Stomach (tissue), 9 donors: ENCODE measurements around the gene CCBE1. TPM values are rescaled to one million over a fixed set of nuclear protein-coding genes. Genes with fewer than 3 reads are reported as not detected.

Experiments
- DNase-seq, 2 donors: peaks; one replicate each; pipeline versions ENCODE4 v3.0.0 to v3.0.0-alpha.2; 2013 to 2019
- H3K27ac ChIP-seq, 5 donors: fragments of 200-600 bp in 4 of 5; sonication (generic) in 4 of 5; one replicate each; pipeline ENCODE4 v1.5.1; 2013 to 2019; ENCODE audit warnings: mild to moderate bottlenecking in 1 of 5, moderate library complexity in 1 of 5
- H3K27me3 ChIP-seq, 3 donors: fragments of 200-600 bp; sonication (generic); one replicate each; pipeline ENCODE4 v1.5.1; 2017 to 2019; ENCODE audit warnings: mixed run types in 1 of 3
- H3K36me3 ChIP-seq, 4 donors: fragments of 200-600 bp; sonication (generic); 1 replicate in 3 of 4; 2 replicates in 1 of 4; pipeline ENCODE4 v1.5.1; 2016 to 2019
- H3K4me1 ChIP-seq, 4 donors: fragments of 200-600 bp; sonication (generic); one replicate each; pipeline ENCODE4 v1.5.1; 2016 to 2019
- H3K4me3 ChIP-seq, 4 donors: fragments of 200-600 bp; sonication (generic) in 3 of 4; one replicate each; pipeline ENCODE4 v1.5.1; 2016 to 2019; ENCODE audit warnings: mild to moderate bottlenecking in 1 of 4
- H3K9me3 ChIP-seq, 4 donors: fragments of 200-600 bp; sonication (generic); one replicate each; pipeline ENCODE4 v1.5.1; 2016 to 2019
- EP300 ChIP-seq: sonication (generic); formaldehyde crosslinking; IDR thresholded peaks from one replicate; pipeline ENCODE4 v1.6.1; 2017; ENCODE audit warnings: antibody characterized with exemption
- POLR2A ChIP-seq, 4 donors: fragments of 450-650 bp; IDR thresholded peaks; one replicate each; pipeline ENCODE4 v1.6.1; 2016; ENCODE audit warnings: antibody characterized with exemption in 4 of 4, control low read depth in 2 of 4, mild to moderate bottlenecking in 1 of 4, moderate library complexity in 1 of 4
- POLR2AphosphoS5 ChIP-seq, 3 donors: sonication (generic); formaldehyde crosslinking; IDR thresholded peaks; one replicate each; pipeline ENCODE4 v1.6.1; 2016; ENCODE audit warnings: antibody characterized with exemption in 3 of 3
- WGBS, 5 donors: extraction: QIAGEN DNeasy Blood & Tissue Kit in 3 of 5; methylation state at CpG; one replicate each; pipeline versions ENCODE4 v1.1.5 to v1.1.7; 2013 to 2018; 5-methylcytosine and 5-hydroxymethylcytosine counted together
- intact Hi-C: fragments of 100-400 bp; cut with DNase I; formaldehyde crosslinking; loops from one replicate; pipeline ENCODE4 v1.15.1; 2023; ENCODE audit warnings: low total_unique reads
- polyA plus RNA-seq, 3 donors: library from polyadenylated mRNA; stranded (reverse); fragments of 200-250 nt; gene quantifications; one replicate each; pipeline ENCODE4 v1.2.3, GENCODE V29; 2013
- total RNA-seq, 5 donors: library from RNA; depleted of rRNA; stranded (reverse); fragments of >200 nt; gene quantifications; one replicate each; pipeline versions ENCODE4 v1.1.0 to v1.2.3, GENCODE V29; 2014 to 2016
- TF ChIP-seq, protein P1 (sequence below), 7 experiments: fragments of 450-650 bp in 4 of 7; fragments of 200-600 bp in 3 of 7; sonication (generic) in 3 of 7; IDR thresholded peaks; one replicate each; pipeline ENCODE4 v1.5.1; 2016 to 2019; ENCODE audit warnings: antibody characterized with exemption in 7 of 7, control low read depth in 2 of 7, mild to moderate bottlenecking in 1 of 7
- donor health status: healthy with polysubstance abuse.
- donor health status: Bipolar disorder and iron deficiency.
- donor health status: healthy.

Gene CCBE1
- total and polyA plus RNA-seq, 8 donors: 0.29 to 4.0 (median 1.2) TPM

DNA sequence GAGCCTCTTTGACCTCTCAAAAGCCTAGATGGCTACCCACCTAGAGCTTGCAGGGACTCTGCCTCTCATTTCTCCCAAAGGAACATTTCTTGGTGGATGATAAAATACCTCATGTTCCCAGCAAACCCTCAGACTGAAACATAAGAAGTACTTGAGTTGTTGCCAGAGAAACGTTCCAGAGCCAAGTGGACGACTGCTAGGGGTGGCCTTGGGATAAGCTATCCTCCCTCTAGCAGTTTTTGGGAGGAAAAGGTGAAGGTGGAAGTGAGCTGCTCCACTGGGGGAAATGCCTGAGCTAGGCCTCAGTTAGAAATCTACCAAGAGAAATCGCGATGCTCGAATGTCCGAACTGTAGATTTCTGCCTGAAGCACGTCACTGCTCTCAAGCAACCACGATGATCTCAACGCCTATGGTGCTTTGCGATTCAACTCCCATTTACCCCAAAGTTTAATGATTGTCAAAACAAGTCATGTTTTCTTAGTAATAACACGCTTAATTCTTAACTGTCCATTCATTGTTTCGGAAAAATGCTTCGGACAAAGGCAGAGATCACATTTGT is 91.5 kb downstream of the CCBE1 start:
- DNase-seq: no peak
- Histone ChIP-seq H3K4me3 (no peak overlapping the region), H3K9me3 (no peaks in the 10 kb centered on the region), H3K27me3 (no peaks in the 10 kb centered on the region), H3K36me3 (no peaks in the 10 kb centered on the region), H3K27ac (no peak overlapping the region), H3K4me1 (no peaks in the 10 kb centered on the region)
- TF ChIP-seq POLR2AphosphoS5 (IDR thresholded peaks at IDR 0.05) (no peak), EP300 (no peak), POLR2A (IDR thresholded peaks at IDR 0.05) (no peak)
- TF ChIP-seq, protein P1, sequence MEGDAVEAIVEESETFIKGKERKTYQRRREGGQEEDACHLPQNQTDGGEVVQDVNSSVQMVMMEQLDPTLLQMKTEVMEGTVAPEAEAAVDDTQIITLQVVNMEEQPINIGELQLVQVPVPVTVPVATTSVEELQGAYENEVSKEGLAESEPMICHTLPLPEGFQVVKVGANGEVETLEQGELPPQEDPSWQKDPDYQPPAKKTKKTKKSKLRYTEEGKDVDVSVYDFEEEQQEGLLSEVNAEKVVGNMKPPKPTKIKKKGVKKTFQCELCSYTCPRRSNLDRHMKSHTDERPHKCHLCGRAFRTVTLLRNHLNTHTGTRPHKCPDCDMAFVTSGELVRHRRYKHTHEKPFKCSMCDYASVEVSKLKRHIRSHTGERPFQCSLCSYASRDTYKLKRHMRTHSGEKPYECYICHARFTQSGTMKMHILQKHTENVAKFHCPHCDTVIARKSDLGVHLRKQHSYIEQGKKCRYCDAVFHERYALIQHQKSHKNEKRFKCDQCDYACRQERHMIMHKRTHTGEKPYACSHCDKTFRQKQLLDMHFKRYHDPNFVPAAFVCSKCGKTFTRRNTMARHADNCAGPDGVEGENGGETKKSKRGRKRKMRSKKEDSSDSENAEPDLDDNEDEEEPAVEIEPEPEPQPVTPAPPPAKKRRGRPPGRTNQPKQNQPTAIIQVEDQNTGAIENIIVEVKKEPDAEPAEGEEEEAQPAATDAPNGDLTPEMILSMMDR (IDR thresholded peaks at IDR 0.05): no peak
- intact Hi-C loops: no loop called here
- WGBS, 5 donors: 71 to 80% (median 76%) methylated on average over 13 of the region's 13 CpGs

DNA sequence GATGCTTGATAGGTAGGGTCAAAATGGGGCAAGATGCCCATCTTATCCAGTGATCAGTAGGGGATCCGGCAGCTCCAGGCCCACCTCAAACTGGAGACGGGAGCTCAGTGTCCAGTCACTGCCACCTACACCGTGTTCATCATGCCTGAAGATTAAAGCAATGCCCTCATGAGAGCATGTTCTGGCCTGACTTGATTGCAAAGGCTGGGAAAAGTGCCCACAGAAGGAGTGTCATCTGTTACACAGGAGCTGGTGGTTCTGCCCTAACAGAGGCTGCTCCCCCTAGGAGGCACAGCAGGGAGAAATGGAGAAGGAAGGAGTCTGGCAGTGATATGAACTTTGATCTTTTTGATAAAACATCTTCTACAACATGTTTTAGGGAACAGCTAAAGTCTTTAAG is 92.3 kb downstream of the CCBE1 start:
- no peaks in the 10 kb centered on the region for H3K4me1 ChIP-seq
- no peak overlapping the region for H3K4me3 ChIP-seq
- H3K27ac ChIP-seq: no peak overlapping the region
- no peaks in the 10 kb centered on the region for H3K27me3 ChIP-seq
- DNase-seq: no peak
- H3K9me3 ChIP-seq: no peaks in the 10 kb centered on the region
- intact Hi-C loops: no loop called here
- H3K36me3 ChIP-seq: no peaks in the 10 kb centered on the region
- WGBS, 5 donors: 79 to 94% (median 88%) methylated on average over 3 of the region's 3 CpGs
- TF ChIP-seq, protein P1 (IDR thresholded peaks at IDR 0.05): no peak
- TF ChIP-seq POLR2AphosphoS5 (IDR thresholded peaks at IDR 0.05) (no peak), EP300 (no peak), POLR2A (IDR thresholded peaks at IDR 0.05) (no peak)

DNA sequence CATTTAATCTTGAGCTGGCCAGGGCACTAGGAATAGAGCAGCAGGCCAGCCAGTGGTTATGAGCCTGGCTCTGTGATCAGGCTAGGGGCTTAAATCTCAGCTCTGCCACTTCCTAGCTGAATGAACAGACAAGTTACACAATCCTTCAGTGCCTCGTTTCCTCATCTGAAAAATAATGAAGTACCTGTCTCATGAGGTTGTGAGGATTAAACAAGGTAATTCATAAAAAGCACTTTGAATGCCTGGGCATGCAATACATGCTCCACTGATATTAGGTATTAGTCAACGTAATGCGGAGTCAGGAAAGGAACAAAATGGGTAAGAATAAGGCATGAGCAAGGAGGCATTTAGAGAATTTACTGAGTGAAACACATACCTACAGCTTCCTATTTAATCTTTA is 100.2 kb downstream of the CCBE1 start:
- no peaks in the 10 kb centered on the region for H3K36me3 ChIP-seq
- TF ChIP-seq, protein P1 (IDR thresholded peaks at IDR 0.05): no peak
- TF ChIP-seq POLR2A (IDR thresholded peaks at IDR 0.05) (no peak), POLR2AphosphoS5 (IDR thresholded peaks at IDR 0.05) (no peak), EP300 (no peak)
- H3K9me3 ChIP-seq: no peaks in the 10 kb centered on the region
- no peaks in the 10 kb centered on the region for H3K4me1 ChIP-seq
- DNase-seq: no peak
- intact Hi-C loops: no loop called here
- no peaks in the 10 kb centered on the region for H3K27me3 ChIP-seq
- no peak overlapping the region for H3K27ac ChIP-seq
- H3K4me3 ChIP-seq: no peak overlapping the region
- WGBS, 5 donors: 80 to 90% (median 81%) methylated on average over 3 of the region's 3 CpGs

DNA sequence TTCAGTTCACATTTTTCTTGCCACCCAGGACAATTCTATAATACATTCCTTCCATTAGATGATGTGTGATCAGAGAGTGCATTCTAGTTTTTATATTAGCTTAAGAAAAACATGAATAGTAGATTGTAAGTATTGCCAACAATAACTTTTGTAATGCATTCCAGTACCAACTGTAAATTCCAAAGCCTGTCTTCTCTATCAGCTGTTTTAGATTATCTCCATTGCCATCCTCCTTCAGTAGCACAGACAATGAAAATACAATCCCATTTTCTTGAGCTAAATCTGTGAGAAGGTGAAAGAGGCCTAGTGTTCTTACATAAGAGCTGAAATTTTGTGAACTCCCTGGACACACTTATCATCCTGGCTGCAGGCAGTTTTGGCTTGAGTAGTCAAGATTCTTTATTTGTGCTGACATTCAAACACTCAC is 103.9 kb downstream of the CCBE1 start:
- Histone ChIP-seq H3K27ac (no peak overlapping the region), H3K4me1 (no peaks in the 10 kb centered on the region), H3K4me3 (no peak overlapping the region), H3K27me3 (no peaks in the 10 kb centered on the region), H3K36me3 (no peaks in the 10 kb centered on the region), H3K9me3 (no peaks in the 10 kb centered on the region)
- no peak for DNase-seq
- TF ChIP-seq POLR2A (IDR thresholded peaks at IDR 0.05): no peak
- no peak for TF ChIP-seq EP300
- TF ChIP-seq, protein P1 (IDR thresholded peaks at IDR 0.05): no peak
- TF ChIP-seq POLR2AphosphoS5 (IDR thresholded peaks at IDR 0.05): no peak
- intact Hi-C loops: no loop called here
